Hepatocyte (in vitro differentiated cells): Measurements from ENCODE around the gene SLC41A3. TPM values are rescaled to one million over a fixed set of nuclear protein-coding genes. Genes with fewer than 3 reads are reported as not detected.

Source experiments
- DNase-seq: peaks from one replicate; pipeline ENCODE4 v3.0.0-alpha.2; 2016; ENCODE audit warnings: low spot score
- H2AFZ ChIP-seq: fragments of 200-600 bp; sonication (generic); 2 replicates; pipeline ENCODE4 v1.6.0; 2016; ENCODE audit warnings: antibody characterized with exemption, mild to moderate bottlenecking
- H3K27ac ChIP-seq: fragments of 200-600 bp; sonication (generic); 2 replicates; pipeline ENCODE4 v1.5.1; 2016; ENCODE audit warnings: mild to moderate bottlenecking
- H3K27me3 ChIP-seq: fragments of 200-600 bp; sonication (generic); 2 replicates; pipeline ENCODE4 v1.6.1; 2016
- H3K36me3 ChIP-seq: fragments of 200-600 bp; sonication (generic); replicated peaks from 2 replicates; pipeline ENCODE4 v1.5.1; 2016; ENCODE audit warnings: low read depth; ENCODE audit not compliant: insufficient read depth
- H3K4me1 ChIP-seq: fragments of 200-600 bp; sonication (generic); 2 replicates; pipeline ENCODE4 v1.5.1; 2016; ENCODE audit warnings: mild to moderate bottlenecking, moderate library complexity; ENCODE audit not compliant: insufficient read depth
- H3K4me2 ChIP-seq: fragments of 200-600 bp; sonication (generic); 2 replicates; pipeline ENCODE4 v1.6.0; 2016
- H3K4me3 ChIP-seq: fragments of 200-600 bp; sonication (generic); 2 replicates; pipeline ENCODE4 v1.5.1; 2016; ENCODE audit warnings: mild to moderate bottlenecking
- H3K79me2 ChIP-seq: fragments of 200-600 bp; sonication (generic); 2 replicates; pipeline ENCODE4 v1.6.0; 2017; ENCODE audit warnings: mild to moderate bottlenecking
- H3K9me2 ChIP-seq: fragments of 200-600 bp; sonication (generic); replicated peaks from 2 replicates; pipeline ENCODE4 v1.6.0; 2017; ENCODE audit warnings: mild to moderate bottlenecking; ENCODE audit not compliant: insufficient read depth
- H3K9me3 ChIP-seq: fragments of 200-600 bp; sonication (generic); 2 replicates; pipeline ENCODE4 v1.5.1; 2016; ENCODE audit warnings: low read depth, mild to moderate bottlenecking
- H4K20me1 ChIP-seq: fragments of 200-600 bp; sonication (generic); 2 replicates; pipeline ENCODE4 v1.6.0; 2016; ENCODE audit warnings: mild to moderate bottlenecking; ENCODE audit not compliant: insufficient read depth, poor library complexity, severe bottlenecking
- EZH2 ChIP-seq: fragments of 200-600 bp; sonication (generic); IDR thresholded peaks from 2 replicates; pipeline ENCODE4 v1.6.1; 2016; ENCODE audit warnings: antibody characterized with exemption, mild to moderate bottlenecking, borderline replicate concordance
- EZH2phosphoT487 ChIP-seq: fragments of 200-600 bp; sonication (generic); IDR thresholded peaks from one replicate; pipeline ENCODE4 v1.6.1; 2018; ENCODE audit warnings: antibody characterized with exemption, mild to moderate bottlenecking, low read depth, moderate library complexity; ENCODE audit not compliant: unreplicated experiment, severe bottlenecking
- WGBS: methylation state at CpG from one replicate; pipeline ENCODE4 v1.1.6; 2016; ENCODE audit warnings: low lambda C conversion rate; ENCODE audit errors: missing lambda C conversion rate; 5-methylcytosine and 5-hydroxymethylcytosine counted together
- polyA plus RNA-seq: library from polyadenylated mRNA; unstranded; fragments of >200 nt; fragmentation: Nextera tagmentation; extraction: Ambion mirVana; gene quantifications from 2 replicates; pipeline ENCODE4 v1.2.1, GENCODE V29; 2016
- total RNA-seq: library from RNA; depleted of rRNA; stranded (reverse); fragments of >200 nt; gene quantifications from 2 replicates; pipeline ENCODE4 v1.2.3, GENCODE V29; 2014
- TF ChIP-seq, protein P1 (sequence below): fragments of 200-600 bp; sonication (generic); IDR thresholded peaks from 2 replicates; pipeline ENCODE4 v1.5.1; 2016; ENCODE audit warnings: antibody characterized with exemption, mild to moderate bottlenecking; ENCODE audit not compliant: poor library complexity

SLC41A3 gene
- total and polyA plus RNA-seq, 2 experiments from 2014 or later: 29.3 to 43.4 TPM

DNA sequence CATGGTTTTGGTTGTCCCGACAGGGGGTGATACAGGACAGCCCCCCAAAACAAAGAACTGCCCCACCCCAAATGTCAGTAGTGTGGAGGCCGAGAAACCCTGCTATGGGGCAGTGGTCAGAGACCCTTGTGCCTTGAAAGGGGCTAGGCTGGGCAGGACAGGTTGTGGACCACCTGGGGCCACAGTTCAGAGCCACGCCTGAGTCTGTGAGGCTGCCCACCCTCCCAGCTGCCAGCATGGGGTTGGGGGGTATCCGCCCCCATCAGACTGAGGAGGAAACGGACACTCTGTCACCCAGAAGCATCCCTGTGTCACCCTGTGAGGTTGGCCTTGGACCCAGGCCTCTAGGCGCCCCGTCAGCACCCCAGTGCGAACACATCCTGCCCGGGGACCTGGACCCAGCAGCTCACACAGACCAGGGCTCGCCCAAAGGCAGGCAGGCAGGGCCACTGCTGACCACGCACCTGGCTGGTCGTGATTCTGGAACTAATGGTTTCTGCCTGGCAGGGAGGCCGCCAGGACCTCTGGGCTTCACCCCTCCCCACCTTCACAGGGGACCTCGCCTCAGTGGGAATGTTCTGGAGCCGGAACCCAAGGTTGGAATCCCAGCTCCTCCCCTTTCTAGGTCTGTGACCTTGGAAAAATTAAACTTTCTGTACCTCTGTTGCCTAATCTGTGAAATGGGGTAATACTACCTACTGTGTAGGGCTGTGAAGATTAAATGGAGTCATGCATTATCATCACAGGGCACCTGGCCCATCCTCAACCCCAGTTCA lies 1.4 kb downstream of the SLC41A3 start:
- 96% methylated on average over 15 of the region's 15 CpGs for WGBS

DNA sequence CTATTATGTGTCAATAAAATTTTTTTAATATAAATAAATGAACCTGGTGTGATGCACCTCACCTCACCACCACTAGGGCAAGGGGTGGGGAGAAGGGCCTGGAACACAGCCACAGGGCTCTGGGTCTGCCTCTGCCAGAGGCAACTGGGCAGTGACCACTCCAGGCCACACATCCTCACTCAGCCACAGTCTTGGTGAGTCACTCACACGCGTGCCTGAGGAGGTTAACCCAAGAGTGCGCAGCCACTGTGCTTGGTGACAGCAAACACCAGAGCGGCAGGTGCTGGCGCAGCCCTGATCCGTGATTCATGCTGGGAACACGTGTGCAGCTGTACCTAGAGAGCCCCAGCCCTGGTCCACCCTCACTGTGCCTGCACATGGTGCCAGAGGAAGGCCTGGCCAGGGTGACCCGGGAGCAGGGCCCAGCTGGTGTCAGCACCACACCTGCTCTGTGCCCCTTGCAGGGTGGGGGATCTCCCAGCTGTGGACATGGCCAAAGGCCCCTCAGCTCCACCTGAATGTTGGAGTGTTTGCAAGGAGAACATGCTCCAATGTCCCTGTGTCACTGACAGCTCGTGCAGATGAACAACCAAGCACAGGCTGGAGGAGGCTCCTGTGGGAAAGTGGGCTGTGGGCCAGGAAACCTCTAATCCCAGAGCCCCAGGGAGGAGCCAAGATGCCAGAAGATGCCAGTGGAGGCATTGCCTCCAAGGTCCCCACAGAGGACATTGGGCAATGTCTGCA lies 2.1 kb downstream of the SLC41A3 start:
- H3K4me1 ChIP-seq: peaks cover 6% of the 10 kb centered on the region

More for the DNA sequence above, 1.4 kb downstream of the SLC41A3 start:
- peaks cover 6% of the 10 kb centered on the region for H3K9me3 ChIP-seq
- peaks cover 2% of the 10 kb centered on the region for H3K79me2 ChIP-seq
- no peaks in the 10 kb centered on the region for H3K9me2 ChIP-seq
- H3K27me3 ChIP-seq: no peaks in the 10 kb centered on the region
- H3K36me3 ChIP-seq: no peaks in the 10 kb centered on the region
- peaks cover 6% of the 10 kb centered on the region for H3K4me1 ChIP-seq
- no peak for TF ChIP-seq EZH2
- peak overlapping the region; percentile 78 for H3K4me3 ChIP-seq
- no peak overlapping the region for H3K27ac ChIP-seq
- H3K4me2 ChIP-seq: peak overlapping the region; percentile 88
- DNase-seq: no peak
- no peak overlapping the region for H2AFZ ChIP-seq
- H4K20me1 ChIP-seq: no peaks in the 10 kb centered on the region

DNA sequence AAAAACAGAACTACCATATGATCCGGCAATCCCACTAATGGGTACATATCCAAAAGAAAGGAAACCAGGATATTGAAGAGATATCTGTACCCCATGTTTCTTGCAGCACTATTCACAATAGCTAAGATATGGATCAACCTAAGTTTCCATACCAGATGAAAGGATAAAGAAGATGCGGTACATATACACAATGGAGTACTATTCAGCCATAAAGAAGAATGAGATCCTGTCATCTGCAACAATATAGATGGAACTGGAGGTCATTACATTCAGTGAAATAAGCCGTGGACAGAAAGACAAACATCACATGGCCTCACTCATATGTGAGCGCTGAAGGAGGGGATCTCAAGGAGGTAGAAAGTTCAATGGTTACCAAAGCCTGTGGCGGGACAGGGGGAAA lies 3.0 kb downstream of the SLC41A3 start:
- no peak overlapping the region for H2AFZ ChIP-seq
- no peak overlapping the region for H3K4me3 ChIP-seq
- H4K20me1 ChIP-seq: no peaks in the 10 kb centered on the region
- H3K27ac ChIP-seq: no peak overlapping the region
- H3K4me1 ChIP-seq: peaks cover 6% of the 10 kb centered on the region
- H3K79me2 ChIP-seq: peaks cover 2% of the 10 kb centered on the region
- no peaks in the 10 kb centered on the region for H3K27me3 ChIP-seq
- no peaks in the 10 kb centered on the region for H3K36me3 ChIP-seq
- TF ChIP-seq EZH2phosphoT487: no peak
- TF ChIP-seq, protein P1, sequence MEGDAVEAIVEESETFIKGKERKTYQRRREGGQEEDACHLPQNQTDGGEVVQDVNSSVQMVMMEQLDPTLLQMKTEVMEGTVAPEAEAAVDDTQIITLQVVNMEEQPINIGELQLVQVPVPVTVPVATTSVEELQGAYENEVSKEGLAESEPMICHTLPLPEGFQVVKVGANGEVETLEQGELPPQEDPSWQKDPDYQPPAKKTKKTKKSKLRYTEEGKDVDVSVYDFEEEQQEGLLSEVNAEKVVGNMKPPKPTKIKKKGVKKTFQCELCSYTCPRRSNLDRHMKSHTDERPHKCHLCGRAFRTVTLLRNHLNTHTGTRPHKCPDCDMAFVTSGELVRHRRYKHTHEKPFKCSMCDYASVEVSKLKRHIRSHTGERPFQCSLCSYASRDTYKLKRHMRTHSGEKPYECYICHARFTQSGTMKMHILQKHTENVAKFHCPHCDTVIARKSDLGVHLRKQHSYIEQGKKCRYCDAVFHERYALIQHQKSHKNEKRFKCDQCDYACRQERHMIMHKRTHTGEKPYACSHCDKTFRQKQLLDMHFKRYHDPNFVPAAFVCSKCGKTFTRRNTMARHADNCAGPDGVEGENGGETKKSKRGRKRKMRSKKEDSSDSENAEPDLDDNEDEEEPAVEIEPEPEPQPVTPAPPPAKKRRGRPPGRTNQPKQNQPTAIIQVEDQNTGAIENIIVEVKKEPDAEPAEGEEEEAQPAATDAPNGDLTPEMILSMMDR: no peak
- no peak for TF ChIP-seq EZH2
- H3K9me2 ChIP-seq: no peaks in the 10 kb centered on the region
- DNase-seq: no peak
- no peaks in the 10 kb centered on the region for H3K9me3 ChIP-seq
- WGBS: 92% methylated on average over 5 of the region's 5 CpGs
- no peak overlapping the region for H3K4me2 ChIP-seq

More for the DNA sequence above, 2.1 kb downstream of the SLC41A3 start:
- Histone ChIP-seq H4K20me1 (no peaks in the 10 kb centered on the region), H3K36me3 (no peaks in the 10 kb centered on the region), H2AFZ (no peak overlapping the region), H3K4me2 (no peak overlapping the region), H3K9me2 (no peaks in the 10 kb centered on the region), H3K27me3 (no peaks in the 10 kb centered on the region), H3K79me2 (peaks cover 2% of the 10 kb centered on the region), H3K27ac (no peak overlapping the region), H3K9me3 (peaks cover under 1% of the 10 kb centered on the region), H3K4me3 (no peak overlapping the region)
- no peak for DNase-seq
- WGBS: 97% methylated on average over 9 of the region's 9 CpGs
- TF ChIP-seq EZH2 (no peak), EZH2phosphoT487 (no peak)
- TF ChIP-seq, protein P1: no peak

DNA sequence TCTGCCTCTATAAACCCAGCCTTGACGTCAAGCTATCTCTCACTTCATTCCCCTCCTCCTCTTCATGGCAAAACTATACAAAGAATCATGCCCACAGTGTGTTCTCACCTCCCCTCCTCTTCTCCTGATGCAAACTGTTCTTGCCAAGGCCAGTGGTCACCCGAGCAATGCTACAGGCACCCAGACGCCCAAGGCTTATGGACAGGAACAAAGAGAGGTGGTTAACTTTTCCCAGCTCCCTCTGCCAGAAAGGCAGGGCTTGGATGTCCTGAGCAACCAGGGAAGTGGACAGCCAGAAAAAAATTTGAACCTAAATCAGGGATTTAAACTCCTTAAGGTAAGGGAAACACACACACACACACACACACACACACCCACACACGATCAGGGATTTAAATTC lies 5.1 kb downstream of the SLC41A3 start:
- no peak for TF ChIP-seq EZH2
- TF ChIP-seq, protein P1: no peak
- no peak for TF ChIP-seq EZH2phosphoT487
- no peak overlapping the region for H3K27ac ChIP-seq
- H3K27me3 ChIP-seq: no peaks in the 10 kb centered on the region
- H3K4me2 ChIP-seq: no peak overlapping the region
- DNase-seq: no peak
- H4K20me1 ChIP-seq: no peaks in the 10 kb centered on the region
- H2AFZ ChIP-seq: no peak overlapping the region
- WGBS: 81% methylated on average over 4 of the region's 4 CpGs
- peaks cover 2% of the 10 kb centered on the region for H3K79me2 ChIP-seq
- no peaks in the 10 kb centered on the region for H3K9me3 ChIP-seq
- H3K9me2 ChIP-seq: no peaks in the 10 kb centered on the region
- H3K4me3 ChIP-seq: no peak overlapping the region
- H3K36me3 ChIP-seq: no peaks in the 10 kb centered on the region
- no peaks in the 10 kb centered on the region for H3K4me1 ChIP-seq
